Testis (tissue), 3 donors: ENCODE measurements around the gene ERAP2. TPM values are rescaled to one million over a fixed set of nuclear protein-coding genes. Genes with fewer than 3 reads are reported as not detected.

ENCODE experiments used
- DNase-seq: peaks from one replicate; pipeline ENCODE4 v3.0.0-alpha.2; 2019
- H3K27ac ChIP-seq, 2 donors: fragments of 200-600 bp; sonication (generic); one replicate each; pipeline ENCODE4 v1.5.1; 2019
- H3K27me3 ChIP-seq: fragments of 200-600 bp; sonication (generic); one replicate; pipeline ENCODE4 v1.5.1; 2019
- H3K36me3 ChIP-seq: fragments of 200-600 bp; sonication (generic); one replicate; pipeline ENCODE4 v1.5.1; 2017; ENCODE audit warnings: low read depth; ENCODE audit errors: missing control alignments
- H3K4me1 ChIP-seq: fragments of 200-600 bp; sonication (generic); one replicate; pipeline ENCODE4 v1.5.1; 2019
- H3K4me3 ChIP-seq, 2 donors: fragments of 200-600 bp; sonication (generic); one replicate each; pipeline ENCODE4 v1.5.1; 2017 to 2019
- H3K9me3 ChIP-seq: fragments of 200-600 bp; sonication (generic); one replicate; pipeline ENCODE4 v1.5.1; 2017
- CTCF ChIP-seq, 3 experiments: fragments of 450-650 bp in 2 of 3; fragments of 200-600 bp in 1 of 3; sonication (generic) in 1 of 3; IDR thresholded peaks; one replicate each; pipeline ENCODE4 v1.5.1; 2016 to 2019; ENCODE audit warnings: antibody characterized with exemption in 3 of 3, mild to moderate bottlenecking in 2 of 3, moderate library complexity in 1 of 3
- POLR2A ChIP-seq: fragments of 450-650 bp; IDR thresholded peaks from one replicate; pipeline ENCODE4 v1.6.1; 2017; ENCODE audit warnings: antibody characterized with exemption, mild to moderate bottlenecking, moderate library complexity
- WGBS, 2 donors: methylation state at CpG; one replicate each; pipeline ENCODE4 v1.1.5; 2018; 5-methylcytosine and 5-hydroxymethylcytosine counted together
- intact Hi-C: fragments of 100-400 bp; cut with DNase I; formaldehyde crosslinking; loops from one replicate; pipeline ENCODE4 v1.15.1; 2023; ENCODE audit warnings: low total_unique reads
- polyA plus RNA-seq: library from polyadenylated mRNA; stranded (reverse); fragments of 350-450 nt; fragmentation: Illumina TruSeq; extraction: RNeasy Lipid Tissue Mini Kit (QIAGEN cat#74804); gene quantifications from one replicate; pipeline ENCODE4 v1.2.3, GENCODE V29; 2014; ENCODE audit warnings: low read depth, low replicate concordance; ENCODE audit not compliant: insufficient read depth
- small RNA-seq, 2 donors: library from RNA; depleted of rRNA; stranded (forward); fragments of <200 nt; gene quantifications; one replicate each; pipeline ENCODE3, GENCODE V24; 2016
- total RNA-seq, 2 donors: library from RNA; depleted of rRNA; stranded (reverse); fragments of >200 nt; gene quantifications; one replicate each; pipeline ENCODE4 v1.2.3, GENCODE V29; 2016

ERAP2 gene
- total and polyA plus RNA-seq, 3 donors from 2014 or later: 4.0 to 5.6 (median 4.4) TPM

DNA sequence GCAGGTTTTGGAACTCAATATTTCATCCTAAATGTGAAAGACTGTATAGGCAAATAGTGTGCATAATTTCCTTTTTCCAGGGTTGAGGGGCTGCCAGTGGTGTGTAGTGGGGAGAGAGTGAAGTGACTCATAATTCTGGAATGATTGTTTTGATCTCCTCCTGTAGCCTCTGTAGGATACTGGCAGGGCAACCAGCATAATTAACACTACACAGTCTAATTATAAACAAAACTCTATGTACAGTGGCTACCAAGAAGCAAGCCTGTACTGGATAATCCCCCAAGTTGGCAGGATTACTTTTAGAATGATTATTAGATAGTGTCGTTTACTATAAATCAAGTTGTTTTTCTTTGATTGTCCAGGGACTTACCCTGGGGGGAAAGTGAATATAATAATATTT is 91.8 kb downstream of the ERAP2 start:
- no peak overlapping the region for H3K27ac ChIP-seq
- H3K36me3 ChIP-seq: no peaks in the 10 kb centered on the region
- no peaks in the 10 kb centered on the region for H3K27me3 ChIP-seq
- H3K4me3 ChIP-seq: no peak overlapping the region
- no peak for DNase-seq
- intact Hi-C loops: no loop called here
- TF ChIP-seq POLR2A (no peak), CTCF (IDR thresholded peaks at IDR 0.05) (no peak)
- H3K9me3 ChIP-seq: no peaks in the 10 kb centered on the region
- WGBS, 2 donors: 53 to 71% methylated on average over 1 of the region's 1 CpG
- no peaks in the 10 kb centered on the region for H3K4me1 ChIP-seq

- TF ChIP-seq POLR2A (no peak), CTCF (IDR thresholded peaks at IDR 0.05) (no peak)
- Histone ChIP-seq H3K9me3 (no peaks in the 10 kb centered on the region), H3K36me3 (no peaks in the 10 kb centered on the region), H3K4me1 (no peaks in the 10 kb centered on the region), H3K4me3 (no peak overlapping the region), H3K27me3 (no peaks in the 10 kb centered on the region), H3K27ac (no peak overlapping the region)
- intact Hi-C loops: no loop called here
- WGBS, 2 donors: 58 to 65% methylated on average over 2 of the region's 2 CpGs
- no peak for DNase-seq
Measured at GRCh38 chr5:96968614-96969013, 92.3 kb downstream of the ERAP2 start.

Small RNAs within 50 kb of the gene (small RNA-seq; reads per million reads assigned to genes)
- gene RF00019: 0 reads per million in 2 donors

Other genes with a start within 250 kb of the ERAP2 start
- 100 to 1,000 TPM; 241 to 260 TPM for gene CAST, start 214.1 kb upstream of the ERAP2 start, total RNA-seq
- 195 TPM for gene CAST, start 214.1 kb upstream of the ERAP2 start, polyA plus RNA-seq
- 10 to 100 TPM; 14.3 to 16.5 TPM for gene ERAP1, start 68.6 kb upstream of the ERAP2 start, total RNA-seq
- 22.7 TPM for gene ERAP1, start 68.6 kb upstream of the ERAP2 start, polyA plus RNA-seq
- gene LNPEP, start 59.6 kb downstream of the ERAP2 start, total RNA-seq: 10 to 100 TPM; 28.0 to 33.1 TPM
- 10.9 TPM for gene LNPEP, start 59.6 kb downstream of the ERAP2 start, polyA plus RNA-seq